Stimulated activated effector memory CD8-positive, alpha-beta T cell treated with anti-CD3 and anti-CD28 coated beads, Interleukin-12 subunit alpha, Interleukin-12 subunit beta, amount 100 ng/mL, for 72 hours (primary cell): ENCODE data around the gene MFSD6L.

Experiments used
- ATAC-seq: fragments of 150-1000 bp; cut with Tn5 transposase; 2 replicates; pipeline ENCODE4 v1.10.0; 2021
- DNase-seq, 2 donors: peaks; one replicate each; pipeline ENCODE4 v3.0.0; 2021 to 2022; ENCODE audit warnings: low spot score in 2 of 2
- H3K27ac Mint-ChIP-seq: one replicate; pipeline ENCODE4 v1.8.0; 2022; ENCODE audit warnings: mild to moderate bottlenecking, mixed read lengths
- H3K36me3 Mint-ChIP-seq: one replicate; pipeline ENCODE4 v1.8.0; 2022; ENCODE audit warnings: mild to moderate bottlenecking, mixed read lengths
- H3K4me1 Mint-ChIP-seq: one replicate; pipeline ENCODE4 v1.8.0; 2022; ENCODE audit warnings: mixed read lengths
- H3K4me3 Mint-ChIP-seq: one replicate; pipeline ENCODE4 v1.8.0; 2022; ENCODE audit warnings: mild to moderate bottlenecking, mixed read lengths
- H3K9me3 Mint-ChIP-seq: one replicate; pipeline ENCODE4 v1.8.0; 2022; ENCODE audit warnings: mixed read lengths

Gene MFSD6L, protein sequence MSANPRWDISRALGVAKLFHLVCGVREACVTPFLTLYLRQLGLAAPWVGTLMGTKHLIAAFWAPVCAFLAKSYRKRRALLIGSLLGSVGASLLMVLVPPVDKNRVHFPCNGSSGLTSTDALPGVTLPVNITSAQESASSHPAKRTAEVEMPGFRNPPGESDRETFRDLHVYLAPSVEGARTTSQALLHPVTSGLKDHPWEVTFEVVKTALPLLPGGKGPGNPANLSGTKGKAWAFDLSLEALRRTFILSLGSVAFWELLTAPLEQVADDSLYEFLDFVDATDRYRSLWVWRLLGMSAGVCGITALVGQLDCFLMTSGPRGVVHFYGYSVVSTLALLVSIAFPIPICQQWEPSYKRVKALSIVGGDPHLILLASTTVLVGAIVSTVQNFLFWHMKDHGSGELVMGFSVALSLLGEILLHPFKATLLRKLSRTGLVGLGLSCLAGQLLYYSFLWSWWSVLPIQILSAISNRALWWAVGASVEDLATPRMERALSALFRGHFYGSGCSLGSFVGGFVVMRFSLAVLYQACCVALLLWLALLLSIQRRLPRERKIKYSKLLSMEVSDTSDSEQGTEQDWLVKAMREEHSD

DNA sequence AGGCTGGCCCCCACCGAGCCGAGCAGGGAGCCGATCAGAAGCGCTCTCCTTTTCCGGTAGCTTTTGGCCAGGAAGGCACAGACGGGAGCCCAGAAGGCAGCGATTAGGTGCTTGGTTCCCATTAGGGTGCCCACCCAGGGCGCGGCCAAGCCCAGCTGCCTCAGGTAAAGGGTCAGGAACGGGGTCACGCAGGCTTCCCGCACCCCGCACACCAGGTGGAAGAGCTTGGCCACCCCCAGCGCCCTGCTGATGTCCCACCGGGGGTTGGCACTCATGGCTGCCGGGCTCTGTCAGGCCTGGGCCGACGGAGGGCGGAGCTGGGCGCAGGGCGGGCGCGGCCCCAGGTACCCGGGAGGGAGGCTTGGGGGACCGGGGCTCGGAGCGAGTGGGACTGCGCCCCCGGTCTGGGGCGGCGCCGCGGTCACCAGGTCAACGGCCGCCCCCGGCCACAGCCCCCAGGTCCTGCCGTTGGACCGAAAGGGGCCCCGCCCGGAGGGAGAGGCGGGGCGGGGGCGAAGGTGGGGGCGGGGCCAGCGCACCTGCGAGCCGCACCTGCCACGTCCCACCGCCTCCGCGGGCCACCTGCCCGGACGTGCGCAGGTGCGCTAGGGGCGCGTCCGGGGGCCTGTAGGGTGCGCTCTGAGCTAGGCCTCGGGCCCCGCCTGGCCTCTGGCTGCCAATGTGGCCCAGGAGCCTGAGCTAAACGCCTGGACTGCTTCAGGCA lies at the start of gene MFSD6L:
MFSD6L (minus strand) TSS at position 520 of the 724 bp plus-strand sequence; CDS start at position 275, 245 bp downstream.
- no peak for ATAC-seq

DNA sequence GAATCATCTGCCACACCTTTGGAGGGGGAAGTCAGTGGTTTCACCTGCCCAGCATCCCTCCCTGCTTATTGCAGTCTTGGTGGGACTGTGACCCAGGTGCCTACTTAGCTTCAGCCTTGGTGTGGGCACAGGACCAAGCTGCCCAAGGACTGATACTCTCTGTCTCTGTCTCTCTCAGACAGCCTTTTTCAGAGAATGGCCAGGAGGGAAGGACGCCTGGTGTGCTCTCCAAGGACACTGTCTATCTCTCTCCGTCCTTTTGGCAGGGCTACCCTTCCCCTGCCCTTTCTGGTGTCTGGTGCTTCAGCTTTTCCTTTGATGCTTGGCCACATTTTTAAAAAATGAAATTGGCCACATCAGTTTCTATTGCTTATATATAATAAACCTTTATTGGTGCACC lies 48.7 kb upstream of the MFSD6L start:
- Mint-ChIP-seq H3K36me3 (peaks cover 45% of the 10 kb centered on the region), H3K4me1 (peaks cover 11% of the 10 kb centered on the region), H3K9me3 (no peaks in the 10 kb centered on the region), H3K27ac (no peak overlapping the region), H3K4me3 (no peak overlapping the region)
- ATAC-seq (no peak), DNase-seq (no peak)

More for the DNA sequence above, at the start of gene MFSD6L:
- Mint-ChIP-seq H3K36me3 (peaks cover 21% of the 10 kb centered on the region), H3K4me1 (no peaks in the 10 kb centered on the region), H3K4me3 (no peak within 1 kb of the TSS), H3K27ac (no peak within 1 kb of the TSS), H3K9me3 (no peaks in the 10 kb centered on the region)
- DNase-seq, result peak in 1 of 2 donors; percentile 18

DNA sequence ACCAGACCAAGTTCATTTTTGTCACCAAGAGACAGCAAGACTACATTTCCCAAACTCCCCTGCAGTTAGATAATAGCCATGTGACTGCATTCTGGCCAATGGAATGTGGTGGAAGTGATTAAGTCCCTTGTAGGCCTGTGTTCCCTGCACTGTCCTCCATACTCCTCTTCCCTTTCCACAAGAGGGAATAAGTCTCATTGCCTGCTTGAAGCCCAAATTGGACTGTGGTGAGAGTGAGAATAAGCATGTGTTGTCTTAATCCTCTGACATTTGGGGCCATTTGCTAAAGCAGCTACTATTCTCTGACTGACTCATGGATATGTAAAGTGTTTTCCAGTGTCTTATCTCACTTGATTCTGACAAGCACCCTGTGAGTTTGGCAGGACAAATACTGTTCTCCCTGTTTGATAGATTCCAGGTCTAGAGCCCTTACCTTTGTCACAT lies 47.6 kb upstream of the MFSD6L start:
- H3K27ac Mint-ChIP-seq, result no peak overlapping the region
- H3K4me3 Mint-ChIP-seq, result no peak overlapping the region
- H3K4me1 Mint-ChIP-seq, result peaks cover 11% of the 10 kb centered on the region
- H3K36me3 Mint-ChIP-seq, result peaks cover 34% of the 10 kb centered on the region
- ATAC-seq, result peak; percentile 58
- no peaks in the 10 kb centered on the region for H3K9me3 Mint-ChIP-seq
- DNase-seq, result no peak

DNA sequence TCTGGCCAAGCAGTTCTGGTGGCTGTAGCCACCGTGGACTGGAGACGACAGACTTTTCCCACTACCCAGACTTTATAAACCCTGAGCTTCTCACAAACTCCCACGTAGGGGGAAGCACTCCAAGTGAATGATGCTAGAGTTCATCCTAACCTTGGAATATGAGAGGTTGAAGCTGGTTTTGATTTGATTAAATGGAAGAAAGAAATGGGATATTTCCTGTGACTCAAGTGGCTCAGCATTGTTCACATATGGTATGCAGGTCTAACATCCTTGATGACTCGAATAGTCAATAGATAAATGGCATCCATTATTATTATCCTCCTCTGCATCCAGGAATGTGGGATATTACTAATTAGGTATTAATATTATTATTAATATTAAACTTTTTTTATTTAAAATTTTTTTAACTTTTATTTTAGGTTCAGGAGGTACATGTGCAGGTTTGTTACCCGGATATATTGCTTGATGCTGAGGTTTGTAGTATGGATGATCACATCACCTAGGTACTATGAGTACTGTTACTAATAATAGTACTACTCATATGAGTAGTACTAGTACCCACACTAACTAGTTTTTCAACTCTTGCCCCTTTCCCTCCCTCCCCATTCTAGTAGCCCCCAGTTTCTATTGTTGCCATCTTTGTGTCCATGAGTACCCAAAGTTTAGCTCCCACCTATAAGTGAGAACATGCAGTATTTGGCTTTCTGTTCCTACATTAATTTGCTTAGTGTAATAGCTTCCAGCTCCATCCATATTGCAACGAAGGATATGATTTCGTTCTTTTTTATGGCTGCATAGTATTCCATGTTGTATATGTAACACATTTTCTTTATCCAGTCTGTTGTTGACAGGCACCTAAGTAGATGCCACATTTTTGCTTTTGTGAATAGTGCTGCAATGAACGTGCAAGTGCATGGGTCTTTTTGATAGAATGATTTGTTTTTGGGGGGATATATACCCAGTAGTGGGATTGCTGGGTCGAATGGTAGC lies 45.4 kb upstream of the MFSD6L start:
- ATAC-seq (peak; percentile 64), DNase-seq (no peak)
- Mint-ChIP-seq H3K4me3 (no peak overlapping the region), H3K4me1 (peaks cover 8% of the 10 kb centered on the region), H3K9me3 (no peaks in the 10 kb centered on the region), H3K27ac (no peak overlapping the region), H3K36me3 (peaks cover 34% of the 10 kb centered on the region)

DNA sequence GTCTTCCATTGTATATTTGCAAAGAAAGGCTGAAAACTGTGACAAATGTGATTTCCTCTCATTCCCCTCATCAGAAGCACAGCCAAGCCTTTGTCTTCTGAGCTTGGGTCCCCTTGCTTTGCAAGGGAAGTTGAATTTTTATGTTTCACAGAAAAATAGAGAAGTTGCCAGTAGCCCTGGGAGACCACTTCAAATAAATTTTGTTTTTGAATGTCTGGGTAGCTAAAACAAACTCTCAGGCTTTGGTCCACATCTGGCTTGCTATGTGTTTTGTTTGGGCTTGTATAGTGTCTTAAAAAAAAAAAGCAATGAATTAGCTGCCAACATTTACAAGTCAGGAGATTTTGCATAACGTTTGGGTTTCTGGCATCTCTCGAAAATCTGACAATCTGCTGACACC lies 44.2 kb upstream of the MFSD6L start:
- Mint-ChIP-seq H3K4me1 (peaks cover 6% of the 10 kb centered on the region), H3K4me3 (no peak overlapping the region), H3K9me3 (no peaks in the 10 kb centered on the region), H3K36me3 (peaks cover 38% of the 10 kb centered on the region), H3K27ac (no peak overlapping the region)
- DNase-seq (no peak), ATAC-seq (no peak)

DNA sequence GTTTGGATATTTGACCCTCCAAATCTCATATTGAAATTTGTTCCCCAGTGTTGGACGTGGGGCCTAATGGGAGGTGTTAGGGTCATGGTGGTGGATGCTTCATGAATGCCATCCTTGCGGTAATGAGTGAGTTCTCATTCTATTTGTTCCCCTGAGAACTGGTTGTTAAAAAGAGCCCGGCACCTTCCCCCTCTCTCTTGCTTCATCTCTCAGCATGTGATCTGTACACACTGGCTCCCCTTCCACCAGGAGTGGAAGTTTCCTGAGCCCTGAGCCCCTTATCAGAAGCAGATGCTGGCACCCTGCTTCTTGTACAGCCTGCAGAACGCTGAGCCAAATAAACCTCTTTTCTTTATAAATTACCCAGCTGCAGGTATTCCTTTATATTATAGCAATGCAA lies 42.7 kb upstream of the MFSD6L start:
- H3K4me3 Mint-ChIP-seq, result no peak overlapping the region
- H3K4me1 Mint-ChIP-seq, result peaks cover under 1% of the 10 kb centered on the region
- H3K9me3 Mint-ChIP-seq, result no peaks in the 10 kb centered on the region
- DNase-seq, result no peak
- H3K27ac Mint-ChIP-seq, result peak overlapping the region; percentile 29
- peaks cover 35% of the 10 kb centered on the region for H3K36me3 Mint-ChIP-seq
- ATAC-seq, result no peak

DNA sequence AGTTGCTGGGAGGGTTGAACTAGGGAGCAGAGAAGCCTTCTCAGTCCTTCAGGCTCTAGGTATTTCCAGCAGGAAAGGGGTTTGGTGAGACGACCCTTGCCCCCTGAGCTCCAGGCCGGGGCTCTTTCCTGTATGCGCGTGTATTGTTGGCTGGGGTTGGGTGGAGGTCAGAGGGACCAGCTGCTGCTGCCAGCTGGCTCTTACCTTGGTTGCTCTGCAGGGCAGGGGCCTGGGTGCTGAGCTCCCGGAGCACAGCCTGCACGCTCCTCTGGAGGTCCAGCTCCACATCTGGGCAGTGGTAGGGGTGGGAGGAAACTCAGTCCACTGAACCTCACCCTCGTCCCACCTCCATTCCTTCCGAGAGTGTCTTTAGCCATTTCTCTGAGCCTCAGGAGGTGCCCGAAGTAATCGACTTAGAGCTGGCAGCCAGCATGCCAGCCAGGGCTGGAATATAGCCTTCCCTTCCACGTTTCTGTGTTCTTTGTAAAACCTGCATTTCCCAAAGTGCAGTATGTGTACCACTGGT lies 40.3 kb upstream of the MFSD6L start:
- no peak for ATAC-seq
- Mint-ChIP-seq H3K4me1 (no peaks in the 10 kb centered on the region), H3K36me3 (peaks cover 27% of the 10 kb centered on the region), H3K4me3 (no peak overlapping the region), H3K9me3 (no peaks in the 10 kb centered on the region), H3K27ac (no peak overlapping the region)
- DNase-seq, result no peak

DNA sequence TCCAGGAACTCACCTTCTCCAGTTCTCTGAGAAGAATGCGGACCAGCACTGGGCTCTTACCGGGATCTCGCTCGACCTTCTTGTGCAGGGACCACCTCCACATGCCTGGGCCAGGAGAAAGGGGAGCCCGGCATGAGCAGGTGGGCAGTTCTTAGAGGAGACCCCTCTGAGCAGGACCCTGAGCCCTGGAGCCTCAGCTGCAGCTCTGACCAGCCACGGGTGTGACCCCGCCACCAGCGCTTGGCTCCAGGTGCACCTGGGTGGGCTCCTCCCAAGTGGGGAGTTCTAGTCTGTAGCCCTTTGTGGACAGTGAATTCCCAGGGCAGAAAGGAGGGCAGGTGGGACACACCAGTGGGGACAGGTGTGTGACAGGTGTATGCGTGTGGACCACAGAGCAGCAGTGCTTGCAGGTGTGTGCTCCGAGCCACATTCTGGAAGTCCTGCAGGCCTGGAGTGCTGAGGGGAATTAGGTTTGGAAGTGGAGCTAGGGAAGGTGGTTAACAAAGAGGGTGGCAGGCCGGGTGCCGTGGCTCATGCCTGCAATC lies 39.5 kb upstream of the MFSD6L start:
- Mint-ChIP-seq H3K4me3 (no peak overlapping the region), H3K36me3 (peaks cover 35% of the 10 kb centered on the region), H3K4me1 (no peaks in the 10 kb centered on the region), H3K27ac (no peak overlapping the region), H3K9me3 (no peaks in the 10 kb centered on the region)
- DNase-seq, result no peak
- no peak for ATAC-seq

DNA sequence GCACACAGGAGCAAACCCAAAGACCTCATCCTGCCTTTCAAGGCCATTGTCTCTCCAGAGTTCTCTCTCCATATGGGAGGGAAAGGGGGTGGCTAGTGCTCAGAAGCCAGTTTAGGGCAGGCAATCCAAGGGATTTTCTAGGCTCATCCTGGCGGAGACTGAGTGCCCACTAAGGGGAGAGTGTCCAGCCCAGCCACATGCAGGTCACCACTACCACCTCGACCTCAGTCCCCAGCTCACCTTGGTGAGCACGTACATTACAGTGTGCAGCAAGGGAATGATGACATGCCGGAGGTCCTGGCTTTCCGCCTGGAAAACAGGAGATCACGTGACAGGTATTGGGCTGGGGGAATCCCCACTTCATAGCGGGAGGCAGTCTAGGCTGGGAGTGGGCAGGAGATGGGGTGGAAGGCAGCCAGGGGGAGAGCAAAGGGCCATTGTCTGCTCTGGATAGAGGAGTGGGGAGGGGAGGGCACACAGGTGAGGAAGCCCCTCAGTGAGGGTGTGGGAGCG lies 38.5 kb upstream of the MFSD6L start:
- peak overlapping the region; percentile 23 for H3K27ac Mint-ChIP-seq
- H3K4me3 Mint-ChIP-seq, result no peak overlapping the region
- ATAC-seq (no peak), DNase-seq (no peak)
- peaks cover 40% of the 10 kb centered on the region for H3K36me3 Mint-ChIP-seq
- H3K4me1 Mint-ChIP-seq, result no peaks in the 10 kb centered on the region
- no peaks in the 10 kb centered on the region for H3K9me3 Mint-ChIP-seq

DNA sequence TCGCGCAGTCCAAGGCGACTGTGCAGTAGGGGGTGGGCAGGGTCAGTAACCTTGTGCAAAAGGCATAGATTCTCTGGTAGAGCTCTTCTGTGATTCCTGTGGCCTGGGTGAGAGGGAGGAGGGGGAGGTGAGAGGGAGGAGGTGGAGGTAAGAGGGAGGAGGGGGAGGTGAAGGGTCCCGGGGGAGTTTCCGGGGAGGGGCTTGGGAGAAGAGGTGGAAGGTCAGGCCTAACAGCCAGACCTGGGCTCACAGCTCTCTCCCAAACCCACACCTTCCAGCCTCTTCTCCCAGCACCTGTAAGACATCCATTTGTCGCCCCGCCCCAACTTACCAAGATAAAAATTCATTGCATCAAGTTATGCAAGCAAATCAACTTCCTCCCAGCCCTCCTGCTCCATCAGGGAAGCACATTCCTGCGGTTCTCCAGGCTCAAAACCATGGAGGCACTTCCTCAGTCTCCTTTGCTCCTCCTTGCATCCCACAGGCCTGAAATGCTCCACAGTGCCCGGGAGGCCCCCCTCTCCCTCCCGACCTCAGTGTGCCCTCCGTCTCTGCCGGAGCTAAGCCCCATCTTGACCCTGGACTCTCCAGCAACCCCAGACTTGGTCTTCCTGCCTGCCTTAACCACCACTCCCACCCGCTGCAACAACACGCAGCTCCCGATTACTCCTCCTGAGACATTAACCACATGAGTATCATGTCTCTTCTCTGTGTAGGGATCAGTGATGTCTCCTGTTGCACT lies 37.8 kb upstream of the MFSD6L start:
- Mint-ChIP-seq H3K4me3 (no peak overlapping the region), H3K27ac (peak overlapping the region; percentile 23), H3K36me3 (peaks cover 43% of the 10 kb centered on the region), H3K9me3 (no peaks in the 10 kb centered on the region), H3K4me1 (no peaks in the 10 kb centered on the region)
- DNase-seq (no peak), ATAC-seq (no peak)

DNA sequence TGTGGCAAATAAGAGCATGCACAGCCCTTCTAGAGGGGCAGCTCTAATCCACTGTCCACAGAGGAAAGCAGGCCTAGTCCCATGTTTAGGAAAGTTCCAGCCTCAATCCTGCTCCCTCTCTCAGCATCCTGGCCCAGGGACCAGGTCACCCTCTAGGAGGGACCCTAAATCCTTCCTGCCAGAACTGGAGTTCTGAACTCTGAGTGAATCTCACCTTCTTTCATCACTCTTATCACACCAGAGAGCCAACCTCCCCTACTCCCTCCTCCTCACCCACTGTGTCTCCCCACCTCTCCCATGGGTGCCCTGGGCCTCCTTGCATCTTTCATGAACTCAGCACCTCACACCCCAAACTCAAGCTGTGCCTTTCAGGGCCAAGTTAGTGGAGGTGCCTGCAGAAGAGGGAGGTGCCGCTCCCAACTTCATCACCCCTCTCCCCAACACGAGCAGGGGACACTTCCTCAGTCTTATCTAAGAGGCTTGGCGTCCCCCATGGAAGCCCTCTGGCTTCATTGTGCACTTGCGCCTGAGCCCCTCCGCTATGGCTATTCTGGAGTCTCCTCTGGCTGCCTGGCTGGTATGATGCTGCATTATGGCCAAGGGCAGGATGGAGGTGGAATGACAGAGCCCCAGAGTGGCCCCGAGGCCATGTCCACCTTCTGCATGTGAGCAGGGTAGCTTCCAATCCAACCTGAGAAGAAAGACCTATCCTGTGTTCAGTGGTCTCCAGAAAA lies 36.6 kb upstream of the MFSD6L start:
- ATAC-seq (no peak), DNase-seq (no peak)
- H3K9me3 Mint-ChIP-seq, result no peaks in the 10 kb centered on the region
- H3K4me3 Mint-ChIP-seq, result no peak overlapping the region
- no peaks in the 10 kb centered on the region for H3K4me1 Mint-ChIP-seq
- H3K27ac Mint-ChIP-seq, result no peak overlapping the region
- peaks cover 43% of the 10 kb centered on the region for H3K36me3 Mint-ChIP-seq

DNA sequence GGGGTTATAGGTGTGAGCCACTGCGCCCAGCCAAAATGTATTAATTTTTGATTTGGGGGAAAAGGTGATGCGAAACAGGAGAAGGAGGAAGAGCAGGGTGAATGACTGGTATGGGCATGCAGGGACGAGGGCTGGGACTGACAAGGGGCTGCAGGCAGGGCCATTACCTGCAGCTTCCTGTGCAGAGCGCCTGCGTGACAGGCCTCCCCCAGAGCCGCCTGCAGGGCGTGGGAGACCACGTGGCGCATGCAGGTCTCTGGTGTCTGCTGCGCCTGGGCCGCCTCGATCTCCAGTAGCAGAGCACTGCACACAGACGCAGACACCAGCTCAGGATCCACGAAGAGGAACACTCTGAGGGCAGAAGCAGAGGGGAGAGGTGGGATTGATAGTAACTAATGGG lies 35.9 kb upstream of the MFSD6L start:
- no peaks in the 10 kb centered on the region for H3K9me3 Mint-ChIP-seq
- no peak overlapping the region for H3K27ac Mint-ChIP-seq
- H3K36me3 Mint-ChIP-seq, result peaks cover 43% of the 10 kb centered on the region
- H3K4me1 Mint-ChIP-seq, result no peaks in the 10 kb centered on the region
- no peak overlapping the region for H3K4me3 Mint-ChIP-seq
- ATAC-seq (no peak), DNase-seq (no peak)

DNA sequence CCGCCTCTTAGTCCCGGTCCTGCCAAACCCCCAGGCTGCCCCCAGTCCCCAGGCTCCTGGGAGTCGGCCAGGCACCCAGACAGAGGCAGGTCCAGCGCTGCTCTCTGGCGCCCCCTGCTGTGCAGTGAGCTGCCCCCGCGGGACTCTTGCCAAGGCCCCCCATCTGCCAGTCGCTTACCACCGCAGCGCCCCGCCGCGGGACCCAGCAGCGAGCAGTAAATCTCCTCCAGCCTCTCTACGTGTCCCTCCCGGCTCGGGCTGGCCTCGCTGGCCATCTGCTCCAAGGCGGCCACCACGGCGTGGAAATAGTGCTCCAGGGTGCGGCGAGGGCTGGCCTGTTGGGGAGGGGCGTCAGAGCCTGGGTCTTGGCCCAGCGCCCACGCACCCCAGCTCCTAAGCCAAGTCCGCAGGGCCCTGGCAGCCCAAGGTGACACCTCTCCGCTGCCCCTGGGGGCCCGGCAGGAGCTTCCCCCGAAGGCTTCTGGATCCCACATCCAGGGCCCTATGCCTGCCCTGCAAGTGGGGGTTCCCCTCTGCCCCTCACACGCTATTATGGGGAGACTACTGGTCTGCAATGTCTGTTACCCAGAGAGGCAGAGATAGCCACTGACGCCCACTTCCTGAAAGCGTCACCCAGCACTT lies 33.7 kb upstream of the MFSD6L start:
- no peak for ATAC-seq
- Mint-ChIP-seq H3K9me3 (no peaks in the 10 kb centered on the region), H3K36me3 (peaks cover 34% of the 10 kb centered on the region), H3K27ac (no peak overlapping the region), H3K4me3 (no peak overlapping the region), H3K4me1 (no peaks in the 10 kb centered on the region)
- DNase-seq, result peak; percentile 27 to 66
